Measurements from ENCODE around the gene SETD2. TPM values are rescaled to one million over a fixed set of nuclear protein-coding genes. Genes with fewer than 3 reads are reported as not detected.

The SETD2 gene
- total RNA-seq, 1 experiment from 2014 or later = 28.8 TPM

DNA sequence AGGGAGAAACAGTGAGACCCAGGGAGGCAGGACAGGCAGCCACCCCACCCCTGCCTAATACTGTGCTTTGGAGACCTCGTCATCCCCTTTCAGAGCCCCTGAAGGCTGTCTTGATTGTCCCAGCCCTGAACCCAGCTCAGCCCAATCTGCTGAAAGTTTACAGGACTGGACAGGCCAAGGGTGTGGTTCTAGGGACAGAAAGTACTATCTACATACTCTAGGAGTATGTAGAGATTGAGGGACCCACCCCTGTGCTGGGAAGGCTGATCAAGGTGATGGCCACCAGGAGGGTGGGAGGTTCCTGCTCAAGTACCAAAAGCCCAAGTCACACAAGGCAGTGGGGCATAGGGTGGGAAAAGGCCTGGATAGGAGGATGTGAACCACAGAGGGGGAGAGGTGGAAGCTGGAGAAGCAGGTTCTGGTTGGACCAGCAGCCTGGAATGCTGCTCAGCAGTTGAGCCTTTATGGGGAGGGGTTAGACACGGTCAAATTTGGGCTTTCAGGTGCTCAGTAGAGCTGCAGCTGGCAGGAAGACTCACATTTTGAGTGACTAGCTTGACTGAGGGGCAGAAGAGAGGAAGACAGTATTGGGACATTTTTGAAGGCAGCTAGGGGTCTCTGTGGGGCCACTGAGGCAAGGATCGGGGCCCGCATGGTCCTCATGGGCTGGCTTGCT lies 177.7 kb downstream of the SETD2 start:
- no peaks in the 10 kb centered on the region for H3K36me3 ChIP-seq (ENCODE audit: insufficient read depth, low read length, poor library complexity, severe bottlenecking)
- ChIA-PET POLR2A (ENCODE audit: low non-redundant PET) (no interaction called here), CTCF (no interaction called here)
- intact Hi-C loops (cut with micrococcal nuclease; ENCODE audit: unreplicated experiment) = no loop called here
- BruUV-seq (replicated peaks) = no TSS peak
- no peaks in the 10 kb centered on the region for H3K4me1 ChIP-seq (ENCODE audit: insufficient read depth, low read length, poor library complexity, severe bottlenecking)
- H3K27me3 ChIP-seq (replicated peaks; ENCODE audit: insufficient read depth, low read depth, low read length, poor library complexity) = no peaks in the 10 kb centered on the region
- no peaks in the 10 kb centered on the region for H3K9me3 ChIP-seq (ENCODE audit: low read depth, low read length, poor library complexity, severe bottlenecking)
- TF ChIP-seq, protein P1, sequence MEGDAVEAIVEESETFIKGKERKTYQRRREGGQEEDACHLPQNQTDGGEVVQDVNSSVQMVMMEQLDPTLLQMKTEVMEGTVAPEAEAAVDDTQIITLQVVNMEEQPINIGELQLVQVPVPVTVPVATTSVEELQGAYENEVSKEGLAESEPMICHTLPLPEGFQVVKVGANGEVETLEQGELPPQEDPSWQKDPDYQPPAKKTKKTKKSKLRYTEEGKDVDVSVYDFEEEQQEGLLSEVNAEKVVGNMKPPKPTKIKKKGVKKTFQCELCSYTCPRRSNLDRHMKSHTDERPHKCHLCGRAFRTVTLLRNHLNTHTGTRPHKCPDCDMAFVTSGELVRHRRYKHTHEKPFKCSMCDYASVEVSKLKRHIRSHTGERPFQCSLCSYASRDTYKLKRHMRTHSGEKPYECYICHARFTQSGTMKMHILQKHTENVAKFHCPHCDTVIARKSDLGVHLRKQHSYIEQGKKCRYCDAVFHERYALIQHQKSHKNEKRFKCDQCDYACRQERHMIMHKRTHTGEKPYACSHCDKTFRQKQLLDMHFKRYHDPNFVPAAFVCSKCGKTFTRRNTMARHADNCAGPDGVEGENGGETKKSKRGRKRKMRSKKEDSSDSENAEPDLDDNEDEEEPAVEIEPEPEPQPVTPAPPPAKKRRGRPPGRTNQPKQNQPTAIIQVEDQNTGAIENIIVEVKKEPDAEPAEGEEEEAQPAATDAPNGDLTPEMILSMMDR (conservative IDR thresholded peaks at IDR 0.05; ENCODE audit: low read depth, low read length) = no peak
- no peak for TF ChIP-seq EZH2 (IDR thresholded peaks at IDR 0.05; ENCODE audit: borderline replicate concordance, low read depth, low read length, poor library complexity, severe bottlenecking)
- no peak overlapping the region for H3K4me3 ChIP-seq (ENCODE audit: low read depth, low read length, poor library complexity, severe bottlenecking)
- H3K27ac ChIP-seq (ENCODE audit: low read depth, low read length, poor library complexity, severe bottlenecking) = no peak overlapping the region
- no peak for DNase-seq (ENCODE audit: low spot score)

DNA sequence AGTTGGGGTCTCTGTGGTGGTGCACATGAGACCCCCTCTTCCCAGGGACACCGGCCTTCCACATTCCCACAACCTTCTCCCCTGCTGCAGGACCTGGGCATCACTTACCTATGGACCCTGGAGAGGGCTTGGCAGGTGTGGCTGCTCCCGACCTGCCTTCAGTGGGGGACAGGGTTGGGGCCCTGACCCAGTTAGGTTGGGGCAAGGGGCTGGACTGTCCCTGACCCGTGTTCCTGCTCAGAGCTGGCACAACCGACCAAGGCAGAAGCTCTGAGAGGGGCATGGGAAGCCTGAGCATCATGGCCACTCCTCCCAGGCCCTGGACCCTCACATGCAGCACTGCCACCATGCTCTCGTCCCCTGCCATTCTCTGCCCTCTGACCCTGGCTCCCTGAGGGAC lies 178.3 kb downstream of the SETD2 start:
- BruUV-seq (replicated peaks) = no TSS peak
- ChIA-PET POLR2A (ENCODE audit: low non-redundant PET) (no interaction called here), CTCF (no interaction called here)
- TF ChIP-seq, protein P1 (conservative IDR thresholded peaks at IDR 0.05; ENCODE audit: low read depth, low read length) = no peak
- TF ChIP-seq EZH2 (IDR thresholded peaks at IDR 0.05; ENCODE audit: borderline replicate concordance, low read depth, low read length, poor library complexity, severe bottlenecking) = no peak
- Histone ChIP-seq H3K4me3 (ENCODE audit: low read depth, low read length, poor library complexity, severe bottlenecking) (no peak overlapping the region), H3K27ac (ENCODE audit: low read depth, low read length, poor library complexity, severe bottlenecking) (no peak overlapping the region), H3K4me1 (ENCODE audit: insufficient read depth, low read length, poor library complexity, severe bottlenecking) (no peaks in the 10 kb centered on the region), H3K36me3 (ENCODE audit: insufficient read depth, low read length, poor library complexity, severe bottlenecking) (no peaks in the 10 kb centered on the region), H3K9me3 (ENCODE audit: low read depth, low read length, poor library complexity, severe bottlenecking) (no peaks in the 10 kb centered on the region), H3K27me3 (replicated peaks; ENCODE audit: insufficient read depth, low read depth, low read length, poor library complexity) (no peaks in the 10 kb centered on the region)
- DNase-seq (ENCODE audit: low spot score) = no peak
- intact Hi-C loops (cut with micrococcal nuclease; ENCODE audit: unreplicated experiment) = no loop called here

DNA sequence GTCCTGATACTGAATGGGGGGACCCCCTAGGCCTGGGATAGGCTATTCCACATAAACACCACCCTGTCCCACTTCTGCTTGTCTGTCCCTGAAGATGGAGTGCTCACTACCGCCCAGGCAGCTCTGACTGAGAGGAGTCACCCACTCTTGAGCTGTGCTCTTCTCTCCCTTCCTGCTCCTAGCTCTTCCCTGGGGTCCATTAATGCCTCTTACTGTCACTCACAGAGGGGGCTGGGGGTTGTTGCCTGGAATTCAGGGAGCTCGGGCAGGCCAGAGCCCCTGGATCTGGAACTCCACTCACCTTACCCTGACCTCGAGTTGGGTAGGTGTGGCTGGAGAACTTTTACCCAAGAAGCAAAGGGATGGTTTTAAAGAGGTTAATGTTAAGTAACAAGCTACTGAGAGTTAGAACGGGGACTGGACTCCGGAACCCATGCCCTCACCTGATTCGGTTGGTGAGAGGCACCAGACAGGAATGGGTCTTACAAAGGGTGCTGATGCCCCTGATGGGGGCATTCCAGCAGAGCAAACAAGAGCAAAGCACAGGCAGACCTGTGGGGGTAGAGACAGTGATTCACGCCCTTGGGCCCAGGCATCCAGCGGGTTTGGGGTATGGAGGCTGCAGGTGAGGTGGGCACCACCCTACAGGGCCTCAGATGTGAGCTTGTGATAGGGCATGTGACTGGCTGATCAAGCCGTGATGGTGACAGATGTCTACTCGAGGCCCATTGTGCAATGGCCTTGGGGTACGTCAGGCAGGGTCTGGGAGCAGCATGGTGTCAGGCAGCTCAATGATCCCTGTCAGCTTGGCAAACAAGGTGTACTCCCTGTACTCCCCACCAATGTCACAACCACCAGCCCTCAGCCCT lies 179.1 kb downstream of the SETD2 start:
- intact Hi-C loops (cut with micrococcal nuclease; ENCODE audit: unreplicated experiment) = no loop called here
- ChIA-PET POLR2A (ENCODE audit: low non-redundant PET) (no interaction called here), CTCF (no interaction called here)
- H3K36me3 ChIP-seq (ENCODE audit: insufficient read depth, low read length, poor library complexity, severe bottlenecking) = no peaks in the 10 kb centered on the region
- H3K4me3 ChIP-seq (ENCODE audit: low read depth, low read length, poor library complexity, severe bottlenecking) = no peak overlapping the region
- no peaks in the 10 kb centered on the region for H3K27me3 ChIP-seq (replicated peaks; ENCODE audit: insufficient read depth, low read depth, low read length, poor library complexity)
- no TSS peak for BruUV-seq (replicated peaks)
- TF ChIP-seq, protein P1 (conservative IDR thresholded peaks at IDR 0.05; ENCODE audit: low read depth, low read length) = no peak
- TF ChIP-seq EZH2 (IDR thresholded peaks at IDR 0.05; ENCODE audit: borderline replicate concordance, low read depth, low read length, poor library complexity, severe bottlenecking) = no peak
- H3K9me3 ChIP-seq (ENCODE audit: low read depth, low read length, poor library complexity, severe bottlenecking) = no peaks in the 10 kb centered on the region
- H3K4me1 ChIP-seq (ENCODE audit: insufficient read depth, low read length, poor library complexity, severe bottlenecking) = no peaks in the 10 kb centered on the region
- no peak overlapping the region for H3K27ac ChIP-seq (ENCODE audit: low read depth, low read length, poor library complexity, severe bottlenecking)
- DNase-seq (ENCODE audit: low spot score) = no peak

Measured in A673 (cell line).